GM21423 (cell line): ENCODE data around the gene GPATCH3.
"Not testable (repeated sequence)": the region's sequence is repeated elsewhere in the genome, so short reads cannot be mapped to it uniquely, and the experiment has no call there.

Experiments
- ATAC-seq: cut with Tn5 transposase; IDR thresholded peaks from one replicate; pipeline ENCODE4 v1.9.1; 2021; ENCODE audit warnings: mild to moderate bottlenecking, moderate library complexity; ENCODE audit not compliant: unreplicated experiment

GPATCH3 gene

GRCh38 chr1:26847826-26848225 lies 52.4 kb downstream of the GPATCH3 start:
- ATAC-seq: not testable (repeated sequence)

- ATAC-seq: no peak
Measured at GRCh38 chr1:26844424-26845196, 55.7 kb downstream of the GPATCH3 start.
